T-helper 2 cell treated with Interferon-gamma antibody and Interleukin-4, amounts not matched to agents 100 ng/mL and 5 ng/mL, for 36 hours (primary cell): Measurements from ENCODE around the gene NTM. TPM values are rescaled to one million over a fixed set of nuclear protein-coding genes. Genes with fewer than 3 reads are reported as not detected.
"Not testable (repeated sequence)": the region's sequence is repeated elsewhere in the genome, so short reads cannot be mapped to it uniquely, and the experiment has no call there.

Experiments
- intact Hi-C: fragments of 100-400 bp; cut with micrococcal nuclease; formaldehyde crosslinking; loops from one replicate; pipeline ENCODE4 v1.15.1; 2023
- total RNA-seq: library from RNA; stranded (reverse); gene quantifications from 2 replicates; pipeline ENCODE4 v1.2.3, GENCODE V29; 2022

Gene NTM
- total RNA-seq, 1 donor from 2014 or later, result not detected

DNA sequence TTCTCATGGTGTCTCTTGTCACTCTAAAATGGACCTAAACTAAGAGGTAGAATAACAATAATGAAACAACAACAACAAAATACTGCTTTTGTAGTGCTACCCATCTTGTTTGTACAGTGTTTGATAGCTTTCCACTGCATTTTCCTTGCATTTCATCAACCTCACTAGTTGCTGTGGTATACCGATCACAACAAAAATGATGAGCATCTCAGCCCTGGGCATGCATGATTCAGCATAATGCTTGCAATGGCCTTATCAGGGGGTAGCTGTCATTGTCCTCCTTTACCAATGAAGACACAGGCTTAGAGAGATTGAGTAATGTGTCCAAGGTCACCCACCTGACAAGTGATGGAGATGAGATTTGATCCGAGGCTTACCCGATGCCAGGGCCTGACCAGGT, 682.5 kb downstream of the NTM start:
- intact Hi-C loops, result no loop called here

- intact Hi-C loops, result no loop called here
Observed at GRCh38 chr11:132054822-132055221, 684.4 kb downstream of the NTM start.

GRCh38 chr11:132055296-132055695, 684.9 kb downstream of the NTM start:
- intact Hi-C loops, result no loop called here

GRCh38 chr11:132056689-132057088, 686.3 kb downstream of the NTM start:
- intact Hi-C loops, result no loop called here

DNA sequence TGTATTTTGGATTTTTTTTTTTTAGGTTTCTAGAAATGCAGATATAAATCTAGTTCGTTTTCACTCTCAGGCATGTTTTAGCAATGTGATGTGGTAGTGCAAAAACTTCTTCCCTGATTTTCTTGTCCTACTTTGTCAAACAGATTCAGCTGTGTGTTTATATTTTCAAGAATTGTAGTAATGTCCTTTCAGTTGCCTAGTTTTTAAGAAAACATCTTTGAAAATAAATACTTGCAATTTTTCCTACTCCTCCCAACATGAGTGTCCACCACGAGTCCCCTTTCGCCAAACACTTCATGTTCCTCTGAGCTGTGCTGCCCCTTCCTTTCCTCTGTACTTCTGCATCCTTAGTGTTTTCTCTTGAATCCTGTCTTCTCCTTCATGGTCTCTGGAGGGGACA, 686.9 kb downstream of the NTM start:
- intact Hi-C loops, result no loop called here

GRCh38 chr11:132058211-132058772, 687.9 kb downstream of the NTM start:
- intact Hi-C loops, result no loop called here

GRCh38 chr11:132060567-132060966, 690.2 kb downstream of the NTM start:
- intact Hi-C loops, result no loop called here

GRCh38 chr11:132062031-132062430, 691.6 kb downstream of the NTM start:
- intact Hi-C loops, result no loop called here

GRCh38 chr11:132062541-132062940, 692.1 kb downstream of the NTM start:
- intact Hi-C loops, result no loop called here

GRCh38 chr11:132064987-132065620, 694.7 kb downstream of the NTM start:
- intact Hi-C loops, result no loop called here

DNA sequence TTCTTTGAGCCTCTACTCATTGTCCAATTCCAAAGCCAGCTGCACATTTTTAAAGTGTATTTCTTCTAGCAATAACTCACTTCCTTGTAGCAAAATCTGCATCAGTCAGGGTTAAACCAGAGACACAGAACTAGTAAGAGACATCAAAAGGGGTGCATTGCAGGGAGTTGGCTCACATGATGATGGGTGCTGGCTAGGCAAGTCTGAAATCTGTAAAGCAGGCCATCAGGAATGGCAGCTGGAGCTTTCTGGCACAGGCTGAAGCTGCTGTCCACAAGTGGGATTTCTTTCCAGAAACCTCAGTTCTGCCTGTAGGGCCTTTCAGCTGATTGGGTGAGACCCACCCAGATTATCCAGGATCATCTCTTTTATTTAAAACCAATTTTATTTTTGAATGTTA, 698.1 kb downstream of the NTM start:
- intact Hi-C loops, result no loop called here

- intact Hi-C loops, result not testable (repeated sequence)
Observed at GRCh38 chr11:132069593-132069992, 699.2 kb downstream of the NTM start.

DNA sequence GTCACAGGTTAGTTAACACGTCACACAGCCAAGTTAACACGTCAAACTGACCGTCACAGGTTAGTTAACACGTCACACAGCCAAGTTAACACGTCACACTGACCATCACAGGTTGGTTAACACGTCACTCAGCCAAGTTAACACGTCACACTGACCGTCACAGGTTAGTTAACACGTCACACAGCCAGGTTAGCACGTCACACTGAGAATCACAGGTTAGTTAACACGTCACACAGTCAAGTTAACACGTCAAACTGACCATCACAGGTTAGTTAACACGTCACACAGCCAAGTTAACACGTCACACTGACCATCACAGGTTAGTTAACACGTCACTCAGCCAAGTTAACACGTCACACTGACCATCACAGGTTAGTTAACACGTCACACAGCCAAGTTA, 700.5 kb downstream of the NTM start:
- intact Hi-C loops, result not testable (repeated sequence)

DNA sequence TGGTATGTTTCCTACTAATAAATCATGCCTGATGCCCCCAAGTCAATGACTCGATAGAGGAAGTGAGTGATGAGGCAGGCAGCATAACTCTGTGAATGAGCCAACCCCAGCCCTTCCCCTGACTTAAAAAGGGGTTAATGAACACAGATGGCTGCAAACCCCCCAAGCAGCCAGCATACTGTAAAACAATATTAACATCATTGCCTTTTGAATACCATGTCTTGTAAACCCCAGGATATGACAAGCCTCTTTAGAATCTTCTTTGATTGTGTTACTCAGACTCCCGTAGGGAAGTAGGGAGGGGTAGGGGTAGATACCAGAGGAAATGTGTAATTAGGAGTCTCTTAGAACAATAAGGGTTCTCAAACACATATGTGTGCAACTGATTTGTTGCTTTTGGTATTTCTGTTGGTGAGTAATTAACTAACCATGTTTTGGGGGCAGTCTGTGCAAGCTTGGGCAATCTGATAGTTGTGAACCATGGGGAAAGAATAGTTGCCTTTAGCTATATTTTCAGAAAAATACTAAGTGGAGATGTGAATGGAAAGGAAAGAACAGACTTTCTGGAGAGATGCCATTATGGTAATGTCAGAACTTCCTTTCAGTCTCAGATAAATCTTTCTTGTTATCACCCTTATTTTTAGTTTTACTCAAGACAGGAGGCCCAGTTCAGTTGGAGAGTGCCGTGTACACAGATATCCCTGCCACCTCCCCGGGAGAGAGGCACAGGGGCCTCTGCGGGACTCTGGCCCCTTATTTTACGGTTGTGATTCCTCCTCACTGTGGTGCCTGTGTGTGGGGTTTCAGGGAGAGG, 701.8 kb downstream of the NTM start:
- intact Hi-C loops, result no loop called here

DNA sequence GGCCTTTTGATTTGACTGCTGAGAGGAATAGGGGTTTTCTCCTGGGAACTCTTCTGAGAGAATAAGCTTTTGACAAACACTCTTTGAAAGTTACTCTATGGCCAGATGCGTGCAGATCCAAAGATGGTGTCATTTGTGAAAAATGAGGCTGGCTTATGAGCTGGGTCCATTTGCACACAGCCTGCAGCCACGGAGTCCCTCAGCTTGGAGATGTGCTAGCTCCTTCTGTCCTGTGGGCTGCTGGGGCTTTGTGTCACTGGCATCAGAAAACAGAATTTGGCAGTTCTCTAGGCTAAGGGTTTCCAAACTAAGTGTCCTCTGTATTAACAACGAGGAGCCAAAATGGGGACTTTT, 702.4 kb downstream of the NTM start:
- intact Hi-C loops, result no loop called here

- intact Hi-C loops, result no loop called here
Observed at GRCh38 chr11:132073787-132074186, 703.4 kb downstream of the NTM start.

GRCh38 chr11:132075447-132075846, 705.0 kb downstream of the NTM start:
- intact Hi-C loops, result no loop called here

GRCh38 chr11:132077416-132077815, 707.0 kb downstream of the NTM start:
- intact Hi-C loops, result no loop called here

DNA sequence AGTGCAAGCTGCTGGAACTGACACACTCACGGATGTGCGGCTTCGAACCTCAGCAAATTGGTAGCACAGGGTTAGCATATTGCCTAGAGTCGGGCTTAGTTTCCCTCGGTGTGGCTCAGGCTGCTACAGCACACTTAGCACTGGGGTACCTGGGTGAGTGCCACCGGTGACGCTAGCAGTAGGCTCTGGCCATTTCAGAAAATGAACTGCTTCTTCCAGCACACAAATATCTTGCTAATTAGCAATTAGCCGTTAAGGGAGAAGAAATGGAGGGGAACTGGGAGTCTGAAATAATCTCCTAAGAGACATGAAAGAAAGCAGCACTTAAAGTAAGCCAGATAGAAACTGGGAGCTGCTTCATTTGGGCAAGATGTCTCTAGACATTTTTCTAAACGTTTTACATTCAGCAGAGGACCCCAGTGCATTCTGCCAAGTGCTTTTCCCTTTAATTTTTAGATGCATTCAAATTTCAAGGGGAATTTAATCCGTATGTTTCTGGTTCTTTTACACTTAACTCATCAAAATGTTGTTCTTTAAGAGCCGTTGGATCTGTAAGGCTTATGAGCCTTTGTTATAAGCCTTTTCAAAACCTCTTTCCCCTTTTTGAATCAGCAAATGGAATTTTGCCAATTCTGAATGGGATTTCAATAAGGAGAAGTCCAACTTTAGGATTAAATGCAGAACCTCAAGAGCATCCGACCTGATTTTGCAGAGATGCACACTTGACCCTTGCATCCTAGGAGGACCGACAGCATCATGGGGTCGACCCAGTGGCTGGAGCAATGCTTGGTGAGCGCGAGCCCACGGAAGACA, 708.1 kb downstream of the NTM start:
- intact Hi-C loops, result no loop called here

- intact Hi-C loops, result no loop called here
Observed at GRCh38 chr11:132080127-132080526, 709.7 kb downstream of the NTM start.

GRCh38 chr11:132082566-132082965, 712.2 kb downstream of the NTM start:
- intact Hi-C loops, result no loop called here

DNA sequence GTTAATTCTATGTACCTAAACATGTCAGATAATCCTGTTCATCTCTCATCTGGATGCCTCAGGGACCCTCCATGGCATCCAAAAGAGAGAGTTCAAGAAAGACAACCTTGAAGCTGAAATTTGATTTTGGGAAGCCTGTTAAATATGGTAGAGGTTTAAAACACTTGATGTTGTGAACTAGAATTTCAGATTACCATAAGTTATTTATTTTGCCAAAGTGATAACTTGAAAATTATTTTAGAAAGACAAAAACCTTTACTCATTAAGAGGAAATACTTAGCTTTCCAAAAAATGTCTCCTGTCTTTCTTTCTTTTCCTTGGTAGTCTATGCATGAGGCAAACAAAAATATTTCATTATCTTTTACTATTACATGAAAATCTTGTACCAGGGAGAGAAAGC, 714.0 kb downstream of the NTM start:
- intact Hi-C loops, result no loop called here
